HG02840 (cell line): ENCODE data around the gene GPR158.
"Not testable (repeated sequence)": the region's sequence is repeated elsewhere in the genome, so short reads cannot be mapped to it uniquely, and the experiment has no call there.

ENCODE experiments used
- ATAC-seq: cut with Tn5 transposase; IDR thresholded peaks from one replicate; pipeline ENCODE4 v1.9.1; 2021; ENCODE audit warnings: mild to moderate bottlenecking, moderate library complexity, moderate number of reproducible peaks; ENCODE audit not compliant: unreplicated experiment, low FRiP score

Gene GPR158

GRCh38 chr10:25294032-25294926, 119.5 kb downstream of the GPR158 start:
- ATAC-seq, result no peak

- ATAC-seq, result no peak
Observed at GRCh38 chr10:25296324-25296723, 121.5 kb downstream of the GPR158 start.

- ATAC-seq, result no peak
Observed at GRCh38 chr10:25297466-25297865, 122.7 kb downstream of the GPR158 start.

- no peak for ATAC-seq
Observed at GRCh38 chr10:25300073-25300472, 125.3 kb downstream of the GPR158 start.

- no peak for ATAC-seq
Observed at GRCh38 chr10:25304606-25305005, 129.8 kb downstream of the GPR158 start.

GRCh38 chr10:25306386-25306785, 131.6 kb downstream of the GPR158 start:
- ATAC-seq, result no peak

GRCh38 chr10:25308278-25308677, 133.5 kb downstream of the GPR158 start:
- ATAC-seq, result no peak

GRCh38 chr10:25317596-25318211, 142.9 kb downstream of the GPR158 start:
- ATAC-seq, result not testable (repeated sequence)

GRCh38 chr10:25327273-25327672, 152.5 kb downstream of the GPR158 start:
- no peak for ATAC-seq

GRCh38 chr10:25328361-25328760, 153.6 kb downstream of the GPR158 start:
- ATAC-seq, result no peak

- ATAC-seq, result not testable (repeated sequence)
Observed at GRCh38 chr10:25329587-25329986, 154.8 kb downstream of the GPR158 start.

GRCh38 chr10:25334445-25334844, 159.6 kb downstream of the GPR158 start:
- ATAC-seq, result no peak

GRCh38 chr10:25336330-25336729, 161.5 kb downstream of the GPR158 start:
- no peak for ATAC-seq

- ATAC-seq, result no peak
Observed at GRCh38 chr10:25338271-25338670, 163.5 kb downstream of the GPR158 start.

- no peak for ATAC-seq
Observed at GRCh38 chr10:25339966-25340365, 165.2 kb downstream of the GPR158 start.

GRCh38 chr10:25349520-25349919, 174.7 kb downstream of the GPR158 start:
- ATAC-seq, result no peak

- ATAC-seq, result no peak
Observed at GRCh38 chr10:25356609-25357008, 181.8 kb downstream of the GPR158 start.

- ATAC-seq, result no peak
Observed at GRCh38 chr10:25357269-25357668, 182.5 kb downstream of the GPR158 start.

- no peak for ATAC-seq
Observed at GRCh38 chr10:25382029-25382810, 207.4 kb downstream of the GPR158 start.

- not testable (repeated sequence) for ATAC-seq
Observed at GRCh38 chr10:25382901-25383300, 208.1 kb downstream of the GPR158 start.

- ATAC-seq, result no peak
Observed at GRCh38 chr10:25383686-25384085, 208.9 kb downstream of the GPR158 start.
